MM.1S (cell line): ENCODE measurements around the gene LEPROT.

Experiments used
- DNase-seq: peaks from one replicate; pipeline ENCODE4 v3.0.0-alpha.2; 2015
- H2AFZ ChIP-seq: fragments of 300-600 bp; sonication (generic); 2 replicates; pipeline ENCODE4 v1.6.0; 2016; ENCODE audit warnings: antibody characterized with exemption, low read length
- H3F3A ChIP-seq: fragments of 300-600 bp; sonication (generic); 2 replicates; pipeline ENCODE4 v1.6.1; 2016; ENCODE audit warnings: mild to moderate bottlenecking, antibody characterized with exemption, low read length, moderate library complexity, mixed read lengths; ENCODE audit not compliant: insufficient read depth
- H3K27ac ChIP-seq: fragments of 300-600 bp; sonication (generic); 2 replicates; pipeline ENCODE4 v1.5.1; 2016; ENCODE audit warnings: mild to moderate bottlenecking, low read length
- H3K27me3 ChIP-seq: fragments of 300-600 bp; sonication (generic); replicated peaks from 2 replicates; pipeline ENCODE4 v1.6.0; 2016; ENCODE audit warnings: low read length; ENCODE audit not compliant: insufficient read depth
- H3K36me3 ChIP-seq: fragments of 300-600 bp; sonication (generic); replicated peaks from 2 replicates; pipeline ENCODE4 v1.6.1; 2016; ENCODE audit warnings: mild to moderate bottlenecking, low read length, mixed read lengths; ENCODE audit not compliant: insufficient read depth
- H3K4me1 ChIP-seq: fragments of 300-600 bp; sonication (generic); 2 replicates; pipeline ENCODE4 v1.6.1; 2016; ENCODE audit warnings: low read length, mixed read lengths
- H3K4me2 ChIP-seq: fragments of 300-600 bp; sonication (generic); 2 replicates; pipeline ENCODE4 v1.6.0; 2016; ENCODE audit warnings: low read depth, low read length
- H3K4me3 ChIP-seq: fragments of 300-600 bp; sonication (generic); 2 replicates; pipeline ENCODE4 v1.5.1; 2016; ENCODE audit warnings: low read length, mixed read lengths
- H3K79me2 ChIP-seq: fragments of 300-600 bp; sonication (generic); 2 replicates; pipeline ENCODE4 v1.6.1; 2016; ENCODE audit warnings: mixed run types, low read length, mixed read lengths
- H3K9ac ChIP-seq: fragments of 300-600 bp; sonication (generic); 2 replicates; pipeline ENCODE4 v1.6.1; 2016; ENCODE audit warnings: low read length, mixed read lengths
- H3K9me2 ChIP-seq: fragments of 300-600 bp; sonication (generic); replicated peaks from 2 replicates; pipeline ENCODE4 v1.6.1; 2016; ENCODE audit warnings: mild to moderate bottlenecking, low read length, mixed read lengths; ENCODE audit not compliant: insufficient read depth
- H3K9me3 ChIP-seq: fragments of 300-600 bp; sonication (generic); replicated peaks from 2 replicates; pipeline ENCODE4 v1.6.1; 2016; ENCODE audit warnings: mild to moderate bottlenecking, low read length, mixed read lengths; ENCODE audit not compliant: insufficient read depth
- H4K20me1 ChIP-seq: fragments of 300-600 bp; sonication (generic); 2 replicates; pipeline ENCODE4 v1.6.1; 2016; ENCODE audit warnings: mild to moderate bottlenecking, low read length, moderate library complexity, mixed read lengths; ENCODE audit not compliant: insufficient read depth
- CTCF ChIP-seq: fragments of 300-600 bp; sonication (generic); IDR thresholded peaks from 2 replicates; pipeline ENCODE4 v1.5.1; 2016; ENCODE audit warnings: antibody characterized with exemption, low read length, mixed read lengths
- EZH2 ChIP-seq: fragments of 300-600 bp; sonication (generic); optimal IDR thresholded peaks from 2 replicates; pipeline ENCODE3; 2017; ENCODE audit warnings: low read depth, mild to moderate bottlenecking, antibody characterized with exemption, low read length, mixed read lengths
- EZH2phosphoT487 ChIP-seq: fragments of 300-600 bp; sonication (generic); IDR thresholded peaks from 2 replicates; pipeline ENCODE4 v1.6.1; 2018; ENCODE audit warnings: antibody characterized with exemption, low read length

LEPROT gene

DNA sequence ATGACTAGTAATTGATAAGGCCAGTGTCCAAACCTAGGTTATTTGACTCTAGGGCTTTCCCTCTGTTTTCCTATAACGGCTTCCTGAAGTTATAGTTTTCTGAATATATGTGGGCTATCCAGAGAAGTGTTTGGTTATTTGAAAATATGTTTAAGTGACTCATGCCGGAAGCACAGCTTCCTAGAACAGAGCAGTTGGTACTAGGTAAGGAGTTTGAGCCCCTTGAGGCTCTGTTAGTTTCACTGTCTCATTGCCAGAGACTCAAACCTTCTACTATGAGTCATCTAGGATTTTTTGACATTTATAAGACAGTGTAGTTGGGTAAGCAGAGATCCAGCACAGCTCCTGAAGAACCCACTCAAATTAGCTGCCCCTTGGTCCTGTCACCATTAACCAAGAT is 27.1 kb upstream of the LEPROT start:
- no peak for DNase-seq
- H3K9ac ChIP-seq = no peak overlapping the region
- peaks cover 8% of the 10 kb centered on the region for H3K4me1 ChIP-seq
- H3K4me3 ChIP-seq = no peak overlapping the region
- H3K27me3 ChIP-seq = no peaks in the 10 kb centered on the region
- H3F3A ChIP-seq = no peaks in the 10 kb centered on the region
- H3K36me3 ChIP-seq = no peaks in the 10 kb centered on the region
- TF ChIP-seq EZH2 (no peak), CTCF (no peak), EZH2phosphoT487 (no peak)
- no peaks in the 10 kb centered on the region for H3K9me3 ChIP-seq
- no peak overlapping the region for H2AFZ ChIP-seq
- H3K4me2 ChIP-seq = no peak overlapping the region
- H4K20me1 ChIP-seq = no peaks in the 10 kb centered on the region
- H3K27ac ChIP-seq = no peak overlapping the region
- H3K9me2 ChIP-seq = no peaks in the 10 kb centered on the region
- H3K79me2 ChIP-seq = no peaks in the 10 kb centered on the region

DNA sequence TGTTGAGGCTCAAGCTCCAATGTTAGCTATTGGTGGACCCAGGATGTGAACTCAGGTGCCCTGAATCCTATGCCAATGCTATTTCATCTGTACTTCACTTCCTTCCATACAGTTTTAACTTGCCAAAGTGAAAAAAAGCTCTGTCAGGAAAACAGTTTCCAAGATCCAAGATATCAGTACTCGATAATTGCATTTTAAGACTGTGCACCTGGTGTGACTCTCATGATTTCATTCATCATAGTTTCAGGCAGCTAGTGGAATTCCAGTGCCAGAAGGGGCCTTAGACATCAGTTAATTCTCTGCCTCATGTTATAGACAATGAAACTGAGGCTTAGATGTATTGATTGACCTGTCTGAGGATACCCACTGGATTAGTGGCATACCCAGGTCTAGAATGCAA is 26.5 kb upstream of the LEPROT start:
- Histone ChIP-seq H3K9ac (no peak overlapping the region), H3K27ac (no peak overlapping the region), H3K4me3 (no peak overlapping the region), H3K27me3 (no peaks in the 10 kb centered on the region), H3K9me3 (no peaks in the 10 kb centered on the region), H2AFZ (no peak overlapping the region), H3K36me3 (no peaks in the 10 kb centered on the region), H4K20me1 (no peaks in the 10 kb centered on the region), H3K4me1 (peaks cover 8% of the 10 kb centered on the region), H3K4me2 (no peak overlapping the region), H3F3A (no peaks in the 10 kb centered on the region), H3K79me2 (no peaks in the 10 kb centered on the region), H3K9me2 (no peaks in the 10 kb centered on the region)
- TF ChIP-seq EZH2phosphoT487 (no peak), EZH2 (no peak), CTCF (no peak)
- DNase-seq = no peak

- Histone ChIP-seq H3K79me2 (no peaks in the 10 kb centered on the region), H3K4me2 (no peak overlapping the region), H3K9me3 (no peaks in the 10 kb centered on the region), H3K4me1 (peaks cover 8% of the 10 kb centered on the region), H3K27me3 (no peaks in the 10 kb centered on the region), H3F3A (no peaks in the 10 kb centered on the region), H3K9ac (no peak overlapping the region), H2AFZ (no peak overlapping the region), H3K27ac (no peak overlapping the region), H3K36me3 (no peaks in the 10 kb centered on the region), H3K4me3 (no peak overlapping the region), H3K9me2 (no peaks in the 10 kb centered on the region), H4K20me1 (no peaks in the 10 kb centered on the region)
- no peak for TF ChIP-seq EZH2
- no peak for TF ChIP-seq EZH2phosphoT487
- no peak for TF ChIP-seq CTCF
- peak; percentile 18 for DNase-seq
Observed at GRCh38 chr1:65395887-65396612, 24.4 kb upstream of the LEPROT start.
